Measurements from ENCODE around the gene CNIH1.
A peak's percentile ranks its signal among the peaks of the same experiment; 100 is the strongest.
"Not testable (repeated sequence)": the region's sequence is repeated elsewhere in the genome, so short reads cannot be mapped to it uniquely, and the experiment has no call there.

CNIH1 gene

DNA sequence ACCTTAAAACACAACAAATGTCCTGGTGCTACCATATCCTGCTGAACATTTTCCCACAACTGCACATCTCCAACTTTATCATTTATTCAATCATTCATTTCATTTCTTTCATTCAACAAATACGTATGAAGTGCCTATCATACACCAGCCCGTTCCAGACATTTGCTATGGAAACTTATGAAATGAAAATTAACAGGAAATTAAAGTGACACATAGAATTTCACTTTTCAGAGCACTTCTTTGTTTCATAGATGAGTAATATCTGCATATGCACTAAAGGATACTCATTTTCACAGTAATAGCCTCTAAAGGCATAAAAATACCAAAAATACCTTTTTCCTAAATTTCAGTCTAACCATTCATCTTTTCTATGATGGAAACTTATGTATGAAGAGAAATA lies 12.6 kb downstream of the CNIH1 start:
- DNase-seq (ENCODE audit: low read depth in 2 of 2) = no peak

DNA sequence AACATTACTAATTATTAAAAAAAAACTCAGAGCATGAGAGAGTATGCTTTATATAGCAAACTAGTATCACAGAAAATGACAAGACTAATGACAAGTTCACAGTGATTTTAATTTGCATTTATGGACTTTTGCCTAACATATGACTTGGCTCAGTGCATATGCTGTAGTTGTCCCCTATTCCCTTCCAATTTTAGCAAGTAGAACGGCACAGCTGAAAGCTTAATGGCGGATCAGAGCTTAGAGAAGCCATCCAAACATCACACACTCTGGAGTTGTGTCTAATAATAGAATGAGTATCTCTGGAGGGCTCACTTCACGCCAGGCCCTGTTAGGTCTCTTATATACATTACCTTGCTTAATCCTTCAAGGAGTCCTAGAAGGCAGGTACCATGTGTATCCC lies 13.3 kb downstream of the CNIH1 start:
- DNase-seq (ENCODE audit: low read depth in 2 of 2) = no peak

DNA sequence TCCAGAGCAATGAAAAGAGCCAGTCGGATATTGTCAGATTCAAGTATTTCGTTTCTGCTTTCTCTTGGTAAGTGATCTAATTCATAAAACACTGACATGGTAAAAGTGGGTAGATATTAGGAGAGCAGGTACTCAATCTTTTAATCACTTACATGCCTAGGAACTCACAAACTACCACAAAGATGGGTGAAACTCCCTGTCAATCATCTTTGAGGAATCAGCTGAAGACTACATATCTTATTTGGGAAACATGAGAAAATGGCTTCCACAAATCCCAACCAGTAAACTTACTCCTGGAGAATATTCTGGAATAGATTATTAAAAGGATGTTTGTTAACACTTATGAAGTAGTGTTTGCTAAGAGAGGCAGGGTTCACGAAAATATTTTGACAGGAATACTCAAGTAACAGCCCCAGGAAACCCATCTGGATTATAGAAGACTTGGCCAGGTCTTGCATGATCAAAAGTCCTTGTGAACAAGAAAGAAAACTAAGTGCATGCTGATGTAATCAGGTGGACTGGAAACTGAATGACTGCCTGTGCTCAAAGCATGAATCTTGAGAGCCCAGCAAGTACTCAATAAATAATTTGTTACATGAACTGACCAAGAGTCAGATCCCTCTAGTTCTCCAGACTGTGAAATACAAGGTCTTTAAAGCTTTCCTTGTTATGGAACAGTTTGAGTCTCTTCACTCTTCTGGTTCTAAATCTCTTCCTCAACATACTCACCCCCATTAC lies 15.5 kb downstream of the CNIH1 start:
- DNase-seq (ENCODE audit: low read depth in 2 of 2) = no peak

DNA sequence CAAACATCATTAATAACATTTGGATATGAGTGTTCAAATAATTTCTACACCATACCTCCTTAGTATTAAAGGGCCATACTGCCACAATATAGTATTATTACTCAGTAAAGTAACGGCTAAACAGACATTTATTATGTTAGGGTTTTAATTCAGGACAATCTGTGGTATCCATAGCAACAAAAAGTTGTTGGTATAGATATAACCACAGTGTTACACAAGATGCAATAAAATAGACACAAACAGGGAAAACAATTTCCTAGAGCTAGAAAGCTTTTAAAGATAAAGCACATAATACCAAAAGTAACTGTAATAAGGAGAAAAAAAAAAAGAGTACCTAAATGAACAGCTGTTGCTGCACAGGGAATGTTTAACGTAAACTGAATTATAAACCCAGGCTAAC lies 16.1 kb downstream of the CNIH1 start:
- no peak for DNase-seq (ENCODE audit: low read depth in 2 of 2)

DNA sequence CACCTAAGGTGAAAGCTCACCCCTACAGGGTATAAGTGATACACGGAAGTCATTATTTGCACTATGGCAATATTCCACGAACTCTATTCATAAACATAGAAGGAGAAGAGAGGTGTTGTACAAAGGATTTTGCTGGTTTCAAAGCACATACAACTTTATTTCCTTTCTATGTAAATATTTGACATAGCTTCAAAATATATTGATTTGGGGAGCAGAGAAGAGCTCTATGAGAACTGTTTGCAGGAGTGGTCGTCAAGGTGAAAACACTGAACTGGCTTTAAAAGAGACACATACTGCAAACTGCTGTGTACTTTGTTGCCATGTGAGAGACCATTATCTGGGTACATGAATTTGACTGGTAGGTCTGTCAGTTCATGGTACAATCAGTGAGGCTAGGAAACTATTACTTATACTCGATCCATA lies 16.7 kb downstream of the CNIH1 start:
- DNase-seq (ENCODE audit: low read depth in 2 of 2) = no peak

GRCh38 chr14:54423991-54424390 lies 17.2 kb downstream of the CNIH1 start:
- no peak for DNase-seq (ENCODE audit: low read depth in 2 of 2)

- no peak for DNase-seq (ENCODE audit: low read depth in 2 of 2)
Measured at GRCh38 chr14:54420478-54421142, 20.6 kb downstream of the CNIH1 start.

GRCh38 chr14:54411371-54411770 lies 29.8 kb downstream of the CNIH1 start:
- DNase-seq (ENCODE audit: low read depth in 2 of 2) = no peak

DNA sequence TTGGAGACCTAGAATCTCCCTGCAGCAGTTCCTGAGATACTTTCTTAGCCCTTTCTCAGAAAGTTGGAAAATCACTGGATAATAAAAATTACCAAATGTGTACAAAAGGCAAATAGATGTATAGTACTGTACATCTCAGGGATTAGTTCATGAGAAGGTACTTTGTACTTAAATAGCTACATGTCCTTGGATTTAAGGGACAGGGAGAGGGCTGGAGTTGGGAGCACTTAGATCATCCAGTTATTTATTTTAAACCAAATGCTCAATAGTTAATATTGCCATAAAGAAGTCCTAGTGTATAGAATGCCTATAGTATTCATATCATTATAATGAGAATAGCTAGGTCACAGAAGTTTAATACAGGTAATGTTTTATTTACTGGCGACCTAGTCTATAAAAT lies 31.0 kb downstream of the CNIH1 start:
- DNase-seq (ENCODE audit: low read depth in 2 of 2) = no peak

DNA sequence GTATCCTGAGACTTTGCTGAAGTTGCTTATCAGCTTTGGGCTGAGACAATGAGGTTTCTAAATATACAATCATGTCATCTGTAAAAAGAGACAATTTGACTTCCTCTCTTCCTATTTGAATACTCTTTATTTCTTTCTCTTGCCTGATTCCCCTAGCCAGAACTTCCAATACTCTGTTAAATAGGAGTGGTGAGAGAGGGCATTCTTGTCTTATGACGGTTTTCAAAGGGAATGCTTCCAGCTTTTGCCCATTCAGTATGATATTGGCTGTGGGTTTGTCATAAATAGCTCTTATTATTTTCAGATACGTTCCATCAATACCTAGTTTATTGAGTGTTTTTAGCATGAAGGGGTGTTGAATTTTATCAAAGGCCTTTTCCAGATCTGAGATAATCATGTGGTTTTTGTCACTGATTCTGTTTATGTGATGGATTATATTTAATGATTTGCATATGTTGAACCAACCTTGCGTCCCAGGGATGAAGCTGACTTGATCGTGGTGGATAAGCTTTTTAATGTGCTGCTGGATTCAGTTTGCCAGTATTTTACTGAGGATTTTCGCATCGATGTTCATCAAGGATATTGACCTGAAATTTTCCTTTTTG lies 37.7 kb downstream of the CNIH1 start:
- not testable (repeated sequence) for DNase-seq (ENCODE audit: low read depth in 2 of 2)

GRCh38 chr14:54399560-54399959 lies 41.6 kb downstream of the CNIH1 start:
- DNase-seq (ENCODE audit: low read depth in 2 of 2) = no peak

DNA sequence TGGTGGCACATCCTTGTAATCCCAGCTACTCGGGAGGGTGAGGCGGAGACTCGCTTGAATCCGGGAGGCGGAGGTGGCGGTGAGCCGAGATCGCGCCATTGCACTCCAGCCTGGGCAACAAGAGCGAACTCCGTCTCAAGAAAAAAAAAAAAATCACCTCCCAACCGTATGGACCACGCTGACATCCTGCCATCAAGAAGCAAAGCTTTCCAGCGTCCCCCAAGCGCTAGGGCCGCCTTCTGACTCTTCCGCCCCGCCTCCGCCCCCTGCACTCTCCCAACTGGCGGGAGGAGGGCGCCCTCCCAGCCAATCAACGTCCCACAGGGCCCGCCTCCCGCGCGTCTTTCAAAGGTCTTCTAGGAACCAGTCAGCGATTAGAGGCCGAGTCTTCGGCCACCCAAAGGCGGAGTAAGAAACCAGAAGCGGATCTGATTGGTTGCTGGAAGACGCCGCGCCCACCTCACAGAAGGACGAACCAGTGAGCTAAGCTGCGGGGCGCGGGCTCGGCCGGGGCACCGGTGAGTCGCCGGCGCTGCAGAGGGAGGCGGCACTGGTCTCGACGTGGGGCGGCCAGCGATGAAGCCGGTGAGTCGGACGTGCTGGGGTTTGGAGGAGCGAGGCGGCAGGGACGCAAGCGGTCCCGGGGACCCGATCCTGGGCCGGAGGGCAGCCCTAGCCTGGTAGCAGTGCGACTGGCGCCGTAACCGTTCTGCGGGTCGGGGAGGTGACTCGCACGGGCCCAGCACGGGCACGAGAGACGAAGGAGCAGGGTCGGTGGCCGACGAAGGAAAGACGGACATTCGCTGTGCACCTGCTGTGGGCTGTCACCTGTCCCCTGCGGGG lies 44.5 kb downstream of the CNIH1 start, which contains the start of gene CDKN3:
TSS of gene CDKN3 (plus strand) at position 515 of the 843 bp plus-strand sequence. CDS start at position 577, 62 bp downstream.
- peak; percentile 95 for DNase-seq (ENCODE audit: low read depth in 2 of 2)

DNA sequence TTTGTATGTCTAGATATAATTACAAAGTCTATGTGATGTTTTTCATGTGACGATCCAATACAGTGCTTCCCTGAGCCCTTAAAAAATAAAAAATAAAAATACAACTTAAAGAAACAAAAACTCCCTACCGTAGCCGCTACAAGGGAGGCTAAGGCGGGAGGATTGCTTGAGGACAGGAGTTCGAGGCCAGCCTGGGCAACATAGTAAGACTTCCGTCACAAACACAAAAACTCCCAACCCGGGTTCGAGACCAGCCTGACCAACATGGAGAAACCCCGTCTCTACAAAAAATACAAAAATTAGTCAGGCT lies 45.0 kb downstream of the CNIH1 start:
- no peak for DNase-seq (ENCODE audit: low read depth in 2 of 2)

GRCh38 chr14:54395716-54396115 lies 45.5 kb downstream of the CNIH1 start:
- no peak for DNase-seq (ENCODE audit: low read depth in 2 of 2)

DNA sequence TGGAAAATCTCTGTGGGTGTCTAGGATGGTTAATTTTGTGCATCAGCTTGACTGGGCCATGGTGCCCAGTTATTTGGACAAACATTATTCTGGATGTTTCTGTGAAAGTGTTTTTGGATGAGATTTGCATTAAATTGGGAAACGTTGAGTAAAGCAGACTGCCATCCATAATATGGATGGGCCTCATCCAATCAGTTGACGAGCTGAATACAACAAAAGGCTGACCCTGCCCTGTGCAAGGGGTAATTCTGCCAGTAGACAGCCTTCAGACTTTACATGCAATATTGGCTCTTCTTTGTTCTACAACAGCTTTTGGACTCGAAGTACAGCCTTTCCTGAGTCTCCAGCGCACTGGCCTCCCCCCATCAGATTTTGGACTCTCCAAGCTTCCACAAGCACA lies 45.9 kb downstream of the CNIH1 start:
- DNase-seq (ENCODE audit: low read depth in 2 of 2) = no peak

DNA sequence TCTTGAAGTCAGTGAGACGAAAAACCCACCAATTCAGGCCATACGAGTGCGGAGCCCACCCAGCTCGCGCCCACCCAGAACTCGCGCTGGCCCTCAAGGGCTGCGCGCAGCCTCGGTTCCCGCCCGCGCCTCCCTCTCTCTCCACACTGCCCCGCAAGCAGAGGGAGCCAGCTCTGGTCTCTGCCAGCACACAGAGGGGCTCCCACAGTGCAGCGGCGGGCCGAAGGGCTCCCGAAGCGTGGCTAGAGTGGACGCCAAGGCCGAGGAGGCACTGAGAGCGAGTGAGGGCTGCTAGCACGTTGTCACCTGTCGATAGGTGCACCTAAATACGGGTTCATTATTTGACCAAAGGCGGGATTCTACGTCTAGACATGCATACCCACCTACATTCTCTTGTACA lies 46.6 kb downstream of the CNIH1 start:
- DNase-seq (ENCODE audit: low read depth in 2 of 2) = no peak

DNA sequence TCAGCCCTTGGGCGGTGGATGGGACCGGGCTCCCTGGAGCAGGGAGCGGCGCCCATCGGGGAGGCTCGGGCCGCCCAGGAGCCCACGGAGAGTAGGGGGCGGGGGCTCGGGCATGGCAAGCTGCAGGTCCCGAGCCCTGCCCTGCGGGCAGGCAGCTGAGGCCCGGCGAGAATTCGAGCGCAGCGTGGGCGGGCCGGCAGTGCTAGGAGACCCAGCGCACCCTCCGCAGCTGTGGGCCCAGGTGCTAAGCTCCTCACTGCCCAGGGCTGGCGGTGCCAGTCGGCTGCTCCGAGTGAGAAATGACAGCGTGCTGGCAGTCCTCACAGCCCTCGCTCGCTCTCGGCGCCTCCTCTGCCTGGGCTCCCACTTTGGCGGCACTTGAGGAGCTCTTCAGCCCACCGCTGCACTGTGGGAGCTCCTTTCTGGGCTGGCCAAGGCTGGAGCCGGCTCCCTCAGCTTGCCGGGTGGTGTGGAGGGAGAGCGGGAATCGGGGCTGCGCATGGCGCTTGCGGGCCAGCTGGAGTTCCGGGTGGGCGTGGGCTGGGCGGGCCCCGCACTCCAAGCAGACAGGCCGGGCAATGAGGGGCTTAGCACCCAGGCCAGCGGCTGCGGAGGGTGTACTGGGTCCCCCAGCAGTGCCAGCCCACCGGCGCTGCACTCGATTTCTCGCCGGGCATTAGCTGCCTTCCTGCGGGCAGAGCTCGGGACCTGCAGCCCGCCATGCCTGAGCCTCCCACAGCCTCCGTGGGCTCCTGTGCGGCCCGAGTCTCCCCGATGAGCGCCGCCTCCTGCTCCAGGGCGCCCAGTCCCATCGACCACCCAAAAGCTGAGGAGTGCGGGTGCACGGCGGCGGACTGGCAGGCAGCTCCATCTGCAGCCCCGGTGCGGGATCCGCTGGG lies 47.9 kb downstream of the CNIH1 start:
- not testable (repeated sequence) for DNase-seq (ENCODE audit: low read depth in 2 of 2)

DNA sequence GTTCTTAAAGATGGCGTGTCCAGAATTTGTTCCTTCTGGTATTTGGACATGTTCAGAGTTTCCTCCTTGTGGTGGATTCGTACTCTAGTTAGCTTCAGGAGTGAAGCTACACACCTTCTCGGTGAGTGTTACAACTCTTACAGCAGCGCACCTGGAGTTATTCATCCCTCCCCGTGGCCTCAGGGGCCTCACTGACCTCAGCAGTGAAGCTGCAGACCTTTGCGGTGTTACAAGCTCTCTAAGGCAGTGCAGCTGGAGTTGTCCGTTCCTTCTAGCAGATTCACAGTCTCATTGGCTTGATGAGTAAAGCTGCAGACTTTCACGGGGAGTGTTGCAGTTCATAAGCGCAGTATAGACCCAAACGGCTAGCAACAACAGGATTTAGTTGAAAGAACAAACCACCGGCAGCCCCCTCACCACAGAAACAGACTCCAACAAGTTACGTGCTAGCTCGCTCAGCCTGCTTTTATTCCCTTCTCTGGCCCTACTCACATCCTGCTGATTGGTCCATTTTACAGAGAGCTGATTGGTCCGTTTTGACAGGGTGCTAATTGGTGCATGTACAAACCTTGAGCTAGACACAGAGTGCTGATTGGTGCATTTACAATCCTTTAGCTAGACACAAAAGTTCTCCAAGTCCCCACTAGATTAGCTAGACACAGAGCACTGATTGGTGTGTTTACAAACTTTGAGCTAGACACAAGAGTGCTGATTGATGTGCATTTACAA lies 48.9 kb downstream of the CNIH1 start:
- no peak for DNase-seq (ENCODE audit: low read depth in 2 of 2)

DNA sequence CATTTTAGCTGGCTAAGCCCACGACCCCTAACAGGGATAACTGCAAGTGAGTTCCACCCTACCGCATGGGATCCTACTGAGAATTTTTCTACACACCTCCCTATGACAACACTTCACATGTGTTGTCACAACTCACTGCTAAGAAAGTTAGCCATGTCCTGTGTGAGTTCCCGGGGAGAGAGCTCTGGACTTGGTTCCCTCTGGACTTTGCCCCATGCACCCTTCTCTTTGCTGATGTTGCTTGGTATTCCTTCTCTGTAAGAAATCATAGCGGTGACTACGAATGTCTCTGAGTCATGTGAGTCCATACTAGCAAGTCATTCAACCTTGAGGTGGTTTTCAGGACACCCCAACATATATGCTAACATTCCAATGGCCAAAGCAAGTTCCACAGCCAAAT lies 53.8 kb downstream of the CNIH1 start:
- no peak for DNase-seq (ENCODE audit: low read depth in 2 of 2)

- no peak for DNase-seq (ENCODE audit: low read depth in 2 of 2)
Measured at GRCh38 chr14:54385556-54385955, 55.6 kb downstream of the CNIH1 start.

GRCh38 chr14:54383835-54384234 lies 57.3 kb downstream of the CNIH1 start:
- no peak for DNase-seq (ENCODE audit: low read depth in 2 of 2)
